Stomach (tissue), 9 donors: Measurements from ENCODE around the gene VTI1A. TPM values are rescaled to one million over a fixed set of nuclear protein-coding genes. Genes with fewer than 3 reads are reported as not detected.

Source experiments
- DNase-seq, 2 donors: peaks; one replicate each; pipeline versions ENCODE4 v3.0.0 to v3.0.0-alpha.2; 2013 to 2019
- H3K27ac ChIP-seq, 5 donors: fragments of 200-600 bp in 4 of 5; sonication (generic) in 4 of 5; one replicate each; pipeline ENCODE4 v1.5.1; 2013 to 2019; ENCODE audit warnings: mild to moderate bottlenecking in 1 of 5, moderate library complexity in 1 of 5
- H3K27me3 ChIP-seq, 3 donors: fragments of 200-600 bp; sonication (generic); one replicate each; pipeline ENCODE4 v1.5.1; 2017 to 2019; ENCODE audit warnings: mixed run types in 1 of 3
- H3K36me3 ChIP-seq, 4 donors: fragments of 200-600 bp; sonication (generic); 1 replicate in 3 of 4; 2 replicates in 1 of 4; pipeline ENCODE4 v1.5.1; 2016 to 2019
- H3K4me1 ChIP-seq, 4 donors: fragments of 200-600 bp; sonication (generic); one replicate each; pipeline ENCODE4 v1.5.1; 2016 to 2019
- H3K4me3 ChIP-seq, 4 donors: fragments of 200-600 bp; sonication (generic) in 3 of 4; one replicate each; pipeline ENCODE4 v1.5.1; 2016 to 2019; ENCODE audit warnings: mild to moderate bottlenecking in 1 of 4
- H3K9me3 ChIP-seq, 4 donors: fragments of 200-600 bp; sonication (generic); one replicate each; pipeline ENCODE4 v1.5.1; 2016 to 2019
- CTCF ChIP-seq, 7 experiments: fragments of 450-650 bp in 4 of 7; fragments of 200-600 bp in 3 of 7; sonication (generic) in 3 of 7; IDR thresholded peaks; one replicate each; pipeline ENCODE4 v1.5.1; 2016 to 2019; ENCODE audit warnings: antibody characterized with exemption in 7 of 7, control low read depth in 2 of 7, mild to moderate bottlenecking in 1 of 7
- EP300 ChIP-seq: sonication (generic); formaldehyde crosslinking; IDR thresholded peaks from one replicate; pipeline ENCODE4 v1.6.1; 2017; ENCODE audit warnings: antibody characterized with exemption
- POLR2A ChIP-seq, 4 donors: fragments of 450-650 bp; IDR thresholded peaks; one replicate each; pipeline ENCODE4 v1.6.1; 2016; ENCODE audit warnings: antibody characterized with exemption in 4 of 4, control low read depth in 2 of 4, mild to moderate bottlenecking in 1 of 4, moderate library complexity in 1 of 4
- POLR2AphosphoS5 ChIP-seq, 3 donors: sonication (generic); formaldehyde crosslinking; IDR thresholded peaks; one replicate each; pipeline ENCODE4 v1.6.1; 2016; ENCODE audit warnings: antibody characterized with exemption in 3 of 3
- WGBS, 5 donors: extraction: QIAGEN DNeasy Blood & Tissue Kit in 3 of 5; methylation state at CpG; one replicate each; pipeline versions ENCODE4 v1.1.5 to v1.1.7; 2013 to 2018; 5-methylcytosine and 5-hydroxymethylcytosine counted together
- intact Hi-C: fragments of 100-400 bp; cut with DNase I; formaldehyde crosslinking; loops from one replicate; pipeline ENCODE4 v1.15.1; 2023; ENCODE audit warnings: low total_unique reads
- polyA plus RNA-seq, 3 donors: library from polyadenylated mRNA; stranded (reverse); fragments of 200-250 nt; gene quantifications; one replicate each; pipeline ENCODE4 v1.2.3, GENCODE V29; 2013
- total RNA-seq, 5 donors: library from RNA; depleted of rRNA; stranded (reverse); fragments of >200 nt; gene quantifications; one replicate each; pipeline versions ENCODE4 v1.1.0 to v1.2.3, GENCODE V29; 2014 to 2016
- donor health status: healthy with polysubstance abuse.
- donor health status: Bipolar disorder and iron deficiency.
- donor health status: healthy.

VTI1A gene
- total and polyA plus RNA-seq, 8 donors: 6.5 to 222 (median 57.4) TPM

- 83 to 96% (median 87%) methylated on average over 16 of the region's 16 CpGs for WGBS, 5 donors
Measured at GRCh38 chr10:112813866-112814591, 367.0 kb downstream of the VTI1A start.

GRCh38 chr10:112815269-112816032, 368.4 kb downstream of the VTI1A start:
- TF ChIP-seq EP300 (no peak), POLR2A (IDR thresholded peaks at IDR 0.05) (no peak), CTCF (IDR thresholded peaks at IDR 0.05) (no peak), POLR2AphosphoS5 (IDR thresholded peaks at IDR 0.05) (no peak)
- H3K4me3 ChIP-seq: no peak overlapping the region
- peak in 1 of 2 donors; percentile 41 for DNase-seq
- intact Hi-C loops: no loop called here
- peak overlapping the region in 3 of 5 donors; percentile 15 to 45 (median 25) for H3K27ac ChIP-seq
- peaks cover 0 to 4% (median 0%) of the 10 kb centered on the region in 4 donors for H3K36me3 ChIP-seq
- WGBS, 5 donors: 62 to 72% (median 69%) methylated on average over 16 of the region's 16 CpGs
- H3K27me3 ChIP-seq: no peaks in the 10 kb centered on the region
- H3K9me3 ChIP-seq: no peaks in the 10 kb centered on the region
- peaks cover 8 to 27% (median 12%) of the 10 kb centered on the region in 4 donors for H3K4me1 ChIP-seq

More at GRCh38 chr10:112813866-112814591, 367.0 kb downstream of the VTI1A start:
- Histone ChIP-seq H3K4me1 (peaks cover 8 to 27% (median 12%) of the 10 kb centered on the region in 4 donors), H3K27me3 (no peaks in the 10 kb centered on the region), H3K4me3 (no peak overlapping the region), H3K27ac (no peak overlapping the region), H3K36me3 (peaks cover 0 to 4% (median 0%) of the 10 kb centered on the region in 4 donors), H3K9me3 (no peaks in the 10 kb centered on the region)
- no peak for DNase-seq
- TF ChIP-seq POLR2A (IDR thresholded peaks at IDR 0.05): no peak
- no peak for TF ChIP-seq POLR2AphosphoS5 (IDR thresholded peaks at IDR 0.05)
- no peak for TF ChIP-seq CTCF (IDR thresholded peaks at IDR 0.05)
- TF ChIP-seq EP300: no peak
- intact Hi-C loops: no loop called here

GRCh38 chr10:112816033-112816430, 369.0 kb downstream of the VTI1A start:
- Histone ChIP-seq H3K9me3 (no peaks in the 10 kb centered on the region), H3K27ac (peak overlapping the region in 3 of 5 donors; percentile 11 to 45 (median 25)), H3K4me3 (no peak overlapping the region), H3K36me3 (peaks cover 0 to 4% (median 0%) of the 10 kb centered on the region in 4 donors), H3K27me3 (no peaks in the 10 kb centered on the region), H3K4me1 (peaks cover 8 to 25% (median 12%) of the 10 kb centered on the region in 4 donors)
- DNase-seq: no peak
- intact Hi-C loops: no loop called here
- TF ChIP-seq POLR2AphosphoS5 (IDR thresholded peaks at IDR 0.05) (no peak), POLR2A (IDR thresholded peaks at IDR 0.05) (no peak), CTCF (IDR thresholded peaks at IDR 0.05) (no peak), EP300 (no peak)
- WGBS, 5 donors: 70 to 86% (median 80%) methylated on average over 4 of the region's 4 CpGs

- no peak for TF ChIP-seq CTCF (IDR thresholded peaks at IDR 0.05)
- TF ChIP-seq POLR2A (IDR thresholded peaks at IDR 0.05): no peak
- no peak for TF ChIP-seq POLR2AphosphoS5 (IDR thresholded peaks at IDR 0.05)
- no peak for TF ChIP-seq EP300
- Histone ChIP-seq H3K4me1 (peaks cover 8 to 19% (median 9%) of the 10 kb centered on the region in 4 donors), H3K27me3 (no peaks in the 10 kb centered on the region), H3K36me3 (peaks cover 0 to 4% (median 0%) of the 10 kb centered on the region in 4 donors), H3K4me3 (no peak overlapping the region), H3K27ac (peak overlapping the region in 3 of 5 donors; percentile 11 to 45 (median 25)), H3K9me3 (no peaks in the 10 kb centered on the region)
- intact Hi-C loops: no loop called here
- 66 to 80% (median 77%) methylated on average over 13 of the region's 13 CpGs for WGBS, 5 donors
- DNase-seq: peak in 1 of 2 donors; percentile 34
Measured at GRCh38 chr10:112816891-112817290, 369.9 kb downstream of the VTI1A start.
